A673 (cell line): Measurements from ENCODE around the gene PARD6A. TPM values are rescaled to one million over a fixed set of nuclear protein-coding genes. Genes with fewer than 3 reads are reported as not detected.

Experiments used
- BruUV-seq: library from RNA; stranded (reverse); fragments of 400-500 nt; replicated peaks from 2 replicates; lab custom pipeline; 2021; lab: Mats Ljungman, UMichigan
- CTCF ChIA-PET: fragments of 300-600 bp; sonication (Branson Sonifier 250); formaldehyde crosslinking; loops from one replicate; lab custom pipeline; 2022; ENCODE audit warnings: antibody characterized with exemption; lab: Charles Lee
- POLR2A ChIA-PET: fragments of 300-600 bp; sonication (Branson Sonifier 250); formaldehyde crosslinking; loops from one replicate; lab custom pipeline; 2022; ENCODE audit warnings: antibody characterized with exemption; ENCODE audit not compliant: low non-redundant PET; lab: Charles Lee
- DNase-seq: peaks from one replicate; pipeline ENCODE4 v3.0.0-alpha.2; 2015; ENCODE audit warnings: low spot score
- H3K27ac ChIP-seq: fragments of 200-600 bp; sonication (generic); 2 replicates; pipeline ENCODE4 v1.5.1; 2016; ENCODE audit warnings: mixed run types, low read depth, mild to moderate bottlenecking, mixed read lengths, antibody characterized with exemption, low read length; ENCODE audit not compliant: poor library complexity, severe bottlenecking
- H3K27me3 ChIP-seq: fragments of 200-600 bp; sonication (generic); replicated peaks from 2 replicates; pipeline ENCODE4 v1.6.1; 2017; ENCODE audit warnings: mixed run types, low read depth, mild to moderate bottlenecking, mixed read lengths, antibody characterized with exemption, low read length; ENCODE audit not compliant: insufficient read depth, poor library complexity
- H3K36me3 ChIP-seq: fragments of 200-600 bp; sonication (generic); 2 replicates; pipeline ENCODE4 v1.6.1; 2016; ENCODE audit warnings: mixed run types, mild to moderate bottlenecking, mixed read lengths, antibody characterized with exemption, low read length; ENCODE audit not compliant: insufficient read depth, poor library complexity, severe bottlenecking
- H3K4me1 ChIP-seq: fragments of 200-600 bp; sonication (generic); 2 replicates; pipeline ENCODE4 v1.6.1; 2017; ENCODE audit warnings: mixed run types, mild to moderate bottlenecking, mixed read lengths, antibody characterized with exemption, low read length; ENCODE audit not compliant: insufficient read depth, poor library complexity, severe bottlenecking
- H3K4me3 ChIP-seq: fragments of 200-600 bp; sonication (generic); 2 replicates; pipeline ENCODE4 v1.5.1; 2016; ENCODE audit warnings: low read depth, mixed run types, mild to moderate bottlenecking, mixed read lengths, low read length; ENCODE audit not compliant: poor library complexity, severe bottlenecking
- H3K9me3 ChIP-seq: fragments of 200-600 bp; sonication (generic); 2 replicates; pipeline ENCODE4 v1.6.1; 2016; ENCODE audit warnings: mixed run types, low read depth, mild to moderate bottlenecking, mixed read lengths, antibody characterized with exemption, low read length; ENCODE audit not compliant: poor library complexity, severe bottlenecking
- EZH2 ChIP-seq: fragments of 200-600 bp; sonication (generic); IDR thresholded peaks from 2 replicates; pipeline ENCODE4 v1.6.1; 2017; ENCODE audit warnings: borderline replicate concordance, low read depth, mild to moderate bottlenecking, mixed read lengths, antibody characterized with exemption, low read length; ENCODE audit not compliant: poor library complexity, severe bottlenecking
- intact Hi-C: fragments of 100-400 bp; cut with micrococcal nuclease; formaldehyde crosslinking; loops from one replicate; pipeline ENCODE4 v1.10.0; 2022; ENCODE audit not compliant: unreplicated experiment
- total RNA-seq: library from RNA; stranded (reverse); gene quantifications from 2 replicates; pipeline ENCODE4 v1.2.3, GENCODE V29; 2021
- TF ChIP-seq, protein P1 (sequence below): fragments of 300-800, 200-600 bp; sonication (generic); conservative IDR thresholded peaks from 2 replicates; pipeline ENCODE4 v1.5.1; 2017; ENCODE audit warnings: low read depth, mild to moderate bottlenecking, antibody characterized with exemption, low read length, moderate library complexity, mixed read lengths

Gene PARD6A
- total RNA-seq, 1 experiment from 2014 or later = 8.6 TPM

DNA sequence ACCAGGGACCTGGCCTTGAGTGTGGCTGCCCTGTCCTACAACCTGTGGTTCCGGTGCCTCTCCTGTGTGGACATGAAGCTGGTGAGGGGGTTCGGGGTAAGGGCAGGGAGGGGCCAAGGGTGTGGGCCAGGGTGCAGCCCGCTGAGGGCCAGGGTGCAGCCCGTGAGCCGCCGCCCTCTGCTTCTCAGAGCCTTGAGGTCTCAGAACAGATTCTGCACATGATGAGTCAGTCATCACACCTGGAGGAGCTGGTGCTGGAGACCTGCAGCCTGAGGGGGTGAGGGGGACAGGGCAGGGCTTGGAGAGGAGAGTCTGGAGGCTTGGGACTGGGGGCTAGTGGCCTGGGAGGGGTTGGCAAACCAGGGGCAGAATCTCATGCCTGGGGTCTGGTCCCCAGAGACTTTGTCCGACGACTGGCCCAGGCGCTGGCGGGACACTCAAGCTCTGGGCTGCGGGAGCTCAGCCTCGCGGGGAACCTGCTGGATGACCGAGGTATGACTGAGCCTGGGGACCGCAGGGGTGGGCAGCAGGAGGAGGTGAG lies 13.6 kb upstream of the PARD6A start:
- TF ChIP-seq EZH2 = no peak
- TF ChIP-seq, protein P1, sequence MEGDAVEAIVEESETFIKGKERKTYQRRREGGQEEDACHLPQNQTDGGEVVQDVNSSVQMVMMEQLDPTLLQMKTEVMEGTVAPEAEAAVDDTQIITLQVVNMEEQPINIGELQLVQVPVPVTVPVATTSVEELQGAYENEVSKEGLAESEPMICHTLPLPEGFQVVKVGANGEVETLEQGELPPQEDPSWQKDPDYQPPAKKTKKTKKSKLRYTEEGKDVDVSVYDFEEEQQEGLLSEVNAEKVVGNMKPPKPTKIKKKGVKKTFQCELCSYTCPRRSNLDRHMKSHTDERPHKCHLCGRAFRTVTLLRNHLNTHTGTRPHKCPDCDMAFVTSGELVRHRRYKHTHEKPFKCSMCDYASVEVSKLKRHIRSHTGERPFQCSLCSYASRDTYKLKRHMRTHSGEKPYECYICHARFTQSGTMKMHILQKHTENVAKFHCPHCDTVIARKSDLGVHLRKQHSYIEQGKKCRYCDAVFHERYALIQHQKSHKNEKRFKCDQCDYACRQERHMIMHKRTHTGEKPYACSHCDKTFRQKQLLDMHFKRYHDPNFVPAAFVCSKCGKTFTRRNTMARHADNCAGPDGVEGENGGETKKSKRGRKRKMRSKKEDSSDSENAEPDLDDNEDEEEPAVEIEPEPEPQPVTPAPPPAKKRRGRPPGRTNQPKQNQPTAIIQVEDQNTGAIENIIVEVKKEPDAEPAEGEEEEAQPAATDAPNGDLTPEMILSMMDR = no peak
- Histone ChIP-seq H3K4me1 (no peaks in the 10 kb centered on the region), H3K9me3 (no peaks in the 10 kb centered on the region), H3K27ac (no peak overlapping the region), H3K4me3 (no peak overlapping the region), H3K36me3 (no peaks in the 10 kb centered on the region), H3K27me3 (peaks cover 47% of the 10 kb centered on the region)
- DNase-seq = no peak
- CTCF ChIA-PET = interaction anchor here (0.6 to 1.4 kb wide), 3 partner anchors 18 to 126 kb away, joined by 3 to 6 read pairs (median 3); no protein-coding TSS in a partner anchor
- intact Hi-C loops = no loop called here
- POLR2A ChIA-PET = no interaction called here
- no TSS peak for BruUV-seq

DNA sequence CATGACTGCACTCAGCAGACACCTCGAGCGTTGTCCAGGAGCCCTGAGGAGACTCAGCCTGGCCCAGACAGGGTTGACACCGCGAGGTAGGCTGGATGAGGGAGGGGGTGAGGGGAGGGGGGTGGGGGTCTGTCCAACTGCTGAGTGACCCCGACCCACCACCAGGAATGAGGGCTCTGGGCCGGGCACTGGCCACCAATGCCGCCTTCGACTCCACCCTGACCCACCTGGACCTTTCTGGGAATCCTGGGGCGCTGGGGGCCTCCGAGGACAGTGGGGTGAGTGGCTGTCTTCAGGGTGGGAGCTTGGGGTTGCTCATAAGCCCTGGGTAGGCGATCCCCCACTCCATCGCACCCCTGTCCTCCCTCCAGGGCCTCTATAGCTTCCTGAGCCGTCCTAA lies 13.1 kb upstream of the PARD6A start:
- peaks cover 49% of the 10 kb centered on the region for H3K27me3 ChIP-seq
- no TSS peak for BruUV-seq
- intact Hi-C loops = no loop called here
- H3K4me1 ChIP-seq = no peaks in the 10 kb centered on the region
- POLR2A ChIA-PET = interaction anchor here (0.7 kb wide), 1 partner anchor 63 kb away, joined by 4 read pairs; no protein-coding TSS in a partner anchor
- CTCF ChIA-PET = interaction anchor here (0.6 to 1.4 kb wide), 3 partner anchors 19 to 126 kb away, joined by 3 to 6 read pairs (median 3); no protein-coding TSS in a partner anchor
- no peaks in the 10 kb centered on the region for H3K36me3 ChIP-seq
- TF ChIP-seq, protein P1 = no peak
- no peak for TF ChIP-seq EZH2
- H3K9me3 ChIP-seq = no peaks in the 10 kb centered on the region
- H3K27ac ChIP-seq = no peak overlapping the region
- no peak for DNase-seq
- H3K4me3 ChIP-seq = no peak overlapping the region

DNA sequence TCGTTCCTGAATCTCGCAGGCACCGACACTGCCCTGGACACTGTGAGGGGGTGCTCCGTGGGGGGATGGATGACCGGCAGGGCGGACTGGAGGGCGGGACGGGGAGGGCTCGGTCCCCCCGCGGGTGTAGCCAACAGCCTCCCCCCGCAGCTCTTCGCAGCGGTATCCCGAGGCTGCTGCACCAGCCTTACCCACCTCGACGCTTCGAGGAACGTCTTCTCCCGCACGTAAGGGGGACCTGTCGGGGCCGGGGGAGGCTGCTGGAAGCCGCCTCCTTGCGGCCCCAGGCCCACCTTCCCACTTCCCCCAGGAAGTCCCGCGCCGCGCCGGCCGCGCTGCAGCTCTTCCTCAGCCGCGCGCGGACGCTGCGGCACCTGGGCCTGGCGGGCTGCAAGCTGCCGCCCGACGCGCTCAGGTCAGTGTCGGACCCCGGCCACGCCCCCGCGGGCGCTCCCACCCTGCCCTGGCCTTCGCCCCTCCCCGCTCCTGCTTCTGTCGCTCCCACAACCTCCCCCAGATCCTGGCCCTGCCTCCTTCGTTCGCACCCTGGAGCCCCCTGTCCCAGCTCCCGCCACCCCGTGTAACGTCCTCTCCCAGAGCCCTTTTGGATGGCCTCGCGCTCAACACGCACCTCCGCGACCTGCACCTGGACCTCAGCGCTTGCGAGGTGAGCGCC lies 12.5 kb upstream of the PARD6A start:
- Histone ChIP-seq H3K4me1 (no peaks in the 10 kb centered on the region), H3K27ac (no peak overlapping the region), H3K4me3 (no peak overlapping the region), H3K9me3 (no peaks in the 10 kb centered on the region), H3K36me3 (no peaks in the 10 kb centered on the region), H3K27me3 (peaks cover 49% of the 10 kb centered on the region)
- peak; percentile 70 for TF ChIP-seq EZH2
- TF ChIP-seq, protein P1 = no peak
- DNase-seq = no peak
- ChIA-PET CTCF (interaction anchor here (0.6 to 1.4 kb wide), 2 partner anchors 19 to 127 kb away, joined by 3 to 6 read pairs; no protein-coding TSS in a partner anchor), POLR2A (interaction anchor here (0.6 to 0.7 kb wide), 2 partner anchors 64 to 156 kb away, joined by 4 to 16 read pairs; no protein-coding TSS in a partner anchor)
- intact Hi-C loops = no loop called here
- no TSS peak for BruUV-seq
